Endothelial cell of umbilical vein (primary cell): ENCODE measurements around the gene LZTS2.

Source experiments
- CTCF ChIP-seq, 2 donors: IDR thresholded peaks; 1 replicate in 1 of 2; 2 replicates in 1 of 2; pipeline ENCODE4 v1.5.1; 2011; ENCODE audit warnings: low read length in 2 of 2, mild to moderate bottlenecking in 2 of 2, moderate library complexity in 2 of 2, control low read depth in 1 of 2, inconsistent platforms in 1 of 2, low read depth in 1 of 2; ENCODE audit not compliant: insufficient read depth in 1 of 2; ENCODE audit errors: extremely low read depth in 1 of 2
- MYC ChIP-seq: IDR thresholded peaks from one replicate; pipeline ENCODE4 v1.6.1; 2011; ENCODE audit warnings: mild to moderate bottlenecking, low read depth, low read length
- POLR2A ChIP-seq: IDR thresholded peaks from 2 replicates; pipeline ENCODE4 v1.6.1; 2012; ENCODE audit warnings: low read depth, mild to moderate bottlenecking, control low read depth, low read length

- TF ChIP-seq POLR2A (no peak), CTCF (IDR thresholded peaks at IDR 0.05; ENCODE audit: extremely low read depth in 1 of 2, insufficient read depth in 1 of 2, low read depth in 1 of 2, low read length in 2 of 2) (no peak), MYC (no peak)
Measured at GRCh38 chr10:101028446-101029337, 29.1 kb downstream of the LZTS2 start.
